ENCODE results near the gene ATOH8.

DNA sequence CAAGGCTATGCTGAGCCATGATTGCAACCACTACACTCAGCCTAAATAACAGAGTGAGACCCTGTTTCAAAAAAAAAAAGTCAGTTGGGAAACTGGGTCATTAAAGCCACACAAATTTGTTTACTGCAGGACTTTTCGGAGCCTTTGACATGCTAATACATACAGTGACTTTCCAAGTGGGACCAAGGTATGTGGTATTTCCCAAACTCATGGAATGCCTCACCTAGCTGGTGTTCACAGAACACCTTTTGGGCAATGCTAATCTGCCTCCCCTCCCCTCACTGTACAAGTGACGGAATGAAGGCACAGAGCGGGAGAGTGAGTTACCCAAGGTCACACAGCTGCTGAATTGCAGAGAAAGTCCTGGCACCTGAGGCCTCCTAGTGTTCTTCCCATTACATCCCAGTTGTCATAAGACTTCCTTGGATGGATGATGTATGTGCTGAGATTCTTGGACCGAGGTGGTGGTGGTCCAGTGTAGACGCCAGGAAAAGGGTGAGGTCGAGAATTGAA, 30.7 kb downstream of the ATOH8 start:
- TF ChIP-seq YY1 (IDR thresholded peaks at IDR 0.05; ENCODE audit: insufficient read depth, insufficient read length) (no peak), ZNF274 (IDR thresholded peaks at IDR 0.05; ENCODE audit: low read depth, low read length) (no peak), SUZ12 (IDR thresholded peaks at IDR 0.05; ENCODE audit: extremely low read depth, insufficient read depth, insufficient read length) (no peak)

Measured in NT2/D1 (cell line).